Endothelial cell of coronary artery (primary cell): ENCODE measurements around the gene CIAO2B. TPM values are rescaled to one million over a fixed set of nuclear protein-coding genes. Genes with fewer than 3 reads are reported as not detected.

Experiments used
- total RNA-seq: library from RNA; depleted of rRNA; stranded (reverse); fragments of >200 nt; gene quantifications from 2 replicates; pipeline ENCODE4 v1.2.3, GENCODE V29; 2014

CIAO2B gene
- 171 and 191 TPM in 2 replicates for total RNA-seq

GRCh38 chr16:66934138-66934838 is at the start of gene CIAO2B:
TSS of gene CIAO2B (minus strand) at chr16:66934402. CDS start at chr16:66934364, 38 bp downstream.

GRCh38 chr16:66961065-66961744 is 27.0 kb upstream of the CIAO2B start, which contains the start of gene CES3:
TSS of gene CES3 (plus strand) at chr16:66961266. CDS start at chr16:66961308, 42 bp downstream.

GRCh38 chr16:66935314-66936011 is 1.3 kb upstream of the CIAO2B start, which contains the start of gene CES2:
TSS of gene CES2 (plus strand) at chr16:66935516. CDS start at chr16:66935636, 120 bp downstream.

GRCh38 chr16:66925322-66925840 is 8.8 kb downstream of the CIAO2B start, which contains the start of gene RRAD:
TSS of gene RRAD (minus strand) at chr16:66925535. CDS start at chr16:66925179, 356 bp downstream.

GRCh38 chr16:66918803-66919568 is 15.2 kb downstream of the CIAO2B start, which contains the start of gene CDH16:
TSS of gene CDH16 (minus strand) at chr16:66918885. CDS start at chr16:66918065, 820 bp downstream.

Other genes with a start within 250 kb of the CIAO2B start
- gene CMTM4, start 237.7 kb downstream of the CIAO2B start, total RNA-seq = 6.9 and 14.5 TPM in 2 replicates
- 130 and 181 TPM in 2 replicates for gene DYNC1LI2, start 182.8 kb downstream of the CIAO2B start, total RNA-seq
- gene TERB1, start 132.8 kb downstream of the CIAO2B start, total RNA-seq = under 0.01 TPM in 1 of 2 replicates, not detected in the other
- gene NAE1, start 103.4 kb downstream of the CIAO2B start, total RNA-seq = 70.5 and 88.9 TPM in 2 replicates
- not detected in 2 replicates for gene CA7, start 90.0 kb downstream of the CIAO2B start, total RNA-seq
- 4.9 and 8.5 TPM in 2 replicates for gene PDP2, start 53.9 kb downstream of the CIAO2B start, total RNA-seq
- gene CDH16, start 15.5 kb downstream of the CIAO2B start, total RNA-seq = not detected in 2 replicates
- gene RRAD, start 8.9 kb downstream of the CIAO2B start, total RNA-seq = 0.45 and 1.0 TPM in 2 replicates
- gene CES2, start 1.1 kb upstream of the CIAO2B start, total RNA-seq = 14.7 and 14.9 TPM in 2 replicates
- 0.09 and 0.19 TPM in 2 replicates for gene CES3, start 26.9 kb upstream of the CIAO2B start, total RNA-seq
- gene CES4A, start 54.2 kb upstream of the CIAO2B start, total RNA-seq = 0.54 and 0.56 TPM in 2 replicates
- gene CBFB, start 94.7 kb upstream of the CIAO2B start, total RNA-seq = 96.9 and 97.7 TPM in 2 replicates
- gene PHAF1, start 175.5 kb upstream of the CIAO2B start, total RNA-seq = 10.3 and 12.0 TPM in 2 replicates
- 3.7 and 7.8 TPM in 2 replicates for gene B3GNT9, start 216.6 kb upstream of the CIAO2B start, total RNA-seq
- gene TRADD, start 225.5 kb upstream of the CIAO2B start, total RNA-seq = 13.9 and 17.1 TPM in 2 replicates
- gene FBXL8, start 225.6 kb upstream of the CIAO2B start, total RNA-seq = 4.7 and 6.4 TPM in 2 replicates
- 0.45 and 3.2 TPM in 2 replicates for gene HSF4, start 230.3 kb upstream of the CIAO2B start, total RNA-seq
- 7.7 and 13.8 TPM in 2 replicates for gene NOL3, start 236.1 kb upstream of the CIAO2B start, total RNA-seq
- gene MATCAP1, start 249.6 kb upstream of the CIAO2B start, total RNA-seq = 18.4 and 18.9 TPM in 2 replicates